ENCODE measurements around the gene INPP5D.
"Not testable (repeated sequence)": the region's sequence is repeated elsewhere in the genome, so short reads cannot be mapped to it uniquely, and the experiment has no call there.

The INPP5D gene

GRCh38 chr2:233093721-233094120 lies 33.6 kb downstream of the INPP5D start:
- H3K4me3 ChIP-seq (ENCODE audit: low read depth, low read length): no peak overlapping the region
- no peak for DNase-seq (ENCODE audit: low read depth)
- TF ChIP-seq CTCF (conservative IDR thresholded peaks at IDR 0.05; ENCODE audit: low read depth, low read length): no peak

GRCh38 chr2:233094614-233095013 lies 34.5 kb downstream of the INPP5D start:
- no peak overlapping the region for H3K4me3 ChIP-seq (ENCODE audit: low read depth, low read length)
- TF ChIP-seq CTCF (conservative IDR thresholded peaks at IDR 0.05; ENCODE audit: low read depth, low read length): no peak
- no peak for DNase-seq (ENCODE audit: low read depth)

- no peak overlapping the region for H3K4me3 ChIP-seq (ENCODE audit: low read depth, low read length)
- DNase-seq (ENCODE audit: low read depth): no peak
- TF ChIP-seq CTCF (conservative IDR thresholded peaks at IDR 0.05; ENCODE audit: low read depth, low read length): no peak
Measured at GRCh38 chr2:233096006-233096405, 35.9 kb downstream of the INPP5D start.

GRCh38 chr2:233098618-233099017 lies 38.5 kb downstream of the INPP5D start:
- no peak overlapping the region for H3K4me3 ChIP-seq (ENCODE audit: low read depth, low read length)
- peak; percentile 61 for TF ChIP-seq CTCF (conservative IDR thresholded peaks at IDR 0.05; ENCODE audit: low read depth, low read length)
- peak; percentile 45 for DNase-seq (ENCODE audit: low read depth)

GRCh38 chr2:233099820-233100191 lies 39.7 kb downstream of the INPP5D start:
- H3K4me3 ChIP-seq (ENCODE audit: low read depth, low read length); DNase-seq (ENCODE audit: low read depth): not testable (repeated sequence)

GRCh38 chr2:233100192-233100998 lies 40.3 kb downstream of the INPP5D start:
- no peak overlapping the region for H3K4me3 ChIP-seq (ENCODE audit: low read depth, low read length)
- DNase-seq (ENCODE audit: low read depth): no peak
- TF ChIP-seq CTCF (conservative IDR thresholded peaks at IDR 0.05; ENCODE audit: low read depth, low read length): no peak

- no peak for TF ChIP-seq CTCF (conservative IDR thresholded peaks at IDR 0.05; ENCODE audit: low read depth, low read length)
- no peak for DNase-seq (ENCODE audit: low read depth)
- H3K4me3 ChIP-seq (ENCODE audit: low read depth, low read length): no peak overlapping the region
Measured at GRCh38 chr2:233101141-233101540, 41.0 kb downstream of the INPP5D start.

All from choroid plexus epithelial cell (primary cell).